ENCODE measurements around the gene HEATR5A.

HEATR5A gene

DNA sequence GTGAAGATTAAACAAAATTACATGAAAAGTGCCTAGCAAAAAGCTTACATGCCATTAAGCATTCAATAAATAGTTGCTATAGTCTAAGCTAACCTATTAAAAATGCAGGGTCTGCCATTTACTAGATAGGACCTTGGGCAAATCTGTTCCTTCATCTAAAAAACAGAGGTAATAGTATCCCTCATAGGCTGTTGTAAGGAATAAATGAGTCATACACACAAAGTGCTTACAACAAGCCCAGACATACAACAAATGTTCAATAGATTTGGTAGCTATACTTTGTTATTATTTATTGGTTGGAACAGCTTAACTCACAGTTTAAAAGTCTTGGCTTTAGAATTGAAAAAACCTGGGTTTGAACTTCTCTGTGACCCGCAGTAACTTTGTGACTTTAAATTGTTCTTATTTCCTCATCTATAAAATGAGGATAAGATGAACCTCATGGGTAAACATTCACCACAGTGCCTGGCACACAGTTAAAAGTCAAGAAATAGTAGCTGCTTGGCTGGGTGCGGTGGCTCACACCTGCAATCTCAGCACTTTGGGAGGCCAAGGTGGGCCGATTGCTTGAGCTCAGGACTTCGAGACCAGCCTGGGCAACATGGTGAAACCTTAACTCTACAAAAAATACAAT is 24.7 kb downstream of the HEATR5A start:
- no peak overlapping the region for H2BK120ac ChIP-seq (ENCODE audit: low read depth, low read length)
- H3K79me1 ChIP-seq (ENCODE audit: low read depth, low read length), result no peaks in the 10 kb centered on the region
- no peak overlapping the region for H3K4ac ChIP-seq (ENCODE audit: low read length)
- no peak overlapping the region for H3K27ac ChIP-seq (replicated peaks; ENCODE audit: low read length)
- DNase-seq (ENCODE audit: low spot score), result no peak
- no peak overlapping the region for H4K91ac ChIP-seq (ENCODE audit: low read depth, low read length, poor library complexity)
- no peaks in the 10 kb centered on the region for H3K9me3 ChIP-seq (replicated peaks in 1 of 2; ENCODE audit: control insufficient read depth in 2 of 2, insufficient read depth in 1 of 2, low read depth in 1 of 2, low read length in 2 of 2)
- peaks cover 0 to 25% of the 10 kb centered on the region in 2 donors for H3K36me3 ChIP-seq (replicated peaks in 1 of 2; ENCODE audit: control insufficient read depth in 2 of 2, insufficient read depth in 2 of 2, low read length in 2 of 2)
- no peak overlapping the region for H2BK12ac ChIP-seq (ENCODE audit: low read length)
- no peak overlapping the region for H3K9ac ChIP-seq (ENCODE audit: low read depth, low read length, poor library complexity)
- no peaks in the 10 kb centered on the region for H3K4me1 ChIP-seq (ENCODE audit: control insufficient read depth in 2 of 2, insufficient read depth in 1 of 2, low read depth in 1 of 2, low read length in 2 of 2)
- no peak overlapping the region for H3K23ac ChIP-seq (ENCODE audit: low read depth, low read length, poor library complexity)
- no peak overlapping the region for H3K14ac ChIP-seq (ENCODE audit: low read length)
- H2BK5ac ChIP-seq (ENCODE audit: low read length), result no peak overlapping the region
- H4K8ac ChIP-seq (ENCODE audit: low read depth, low read length), result peak overlapping the region; percentile 17
- H2AK5ac ChIP-seq (ENCODE audit: low read depth, low read length), result no peak overlapping the region
- WGBS, 2 donors (ENCODE audit: extremely low coverage in 2 of 2, insufficient read length in 2 of 2, insufficient replicate concordance in 1 of 2), result no CpG with 5 or more reads among the region's 4 CpGs
- no peak overlapping the region for H2BK15ac ChIP-seq (ENCODE audit: low read length)
- no peak overlapping the region for H2AFZ ChIP-seq (ENCODE audit: low read length)
- no peak overlapping the region for H3K18ac ChIP-seq (ENCODE audit: low read length)
- H3K27me3 ChIP-seq (ENCODE audit: control insufficient read depth in 3 of 3, insufficient read depth in 3 of 3, low read depth in 1 of 3, low read length in 3 of 3), result no peaks in the 10 kb centered on the region
- H3K4me2 ChIP-seq (ENCODE audit: insufficient read depth, low read length, poor library complexity, severe bottlenecking), result no peak overlapping the region
- H3K4me3 ChIP-seq (ENCODE audit: low read length in 2 of 2), result no peak overlapping the region

DNA sequence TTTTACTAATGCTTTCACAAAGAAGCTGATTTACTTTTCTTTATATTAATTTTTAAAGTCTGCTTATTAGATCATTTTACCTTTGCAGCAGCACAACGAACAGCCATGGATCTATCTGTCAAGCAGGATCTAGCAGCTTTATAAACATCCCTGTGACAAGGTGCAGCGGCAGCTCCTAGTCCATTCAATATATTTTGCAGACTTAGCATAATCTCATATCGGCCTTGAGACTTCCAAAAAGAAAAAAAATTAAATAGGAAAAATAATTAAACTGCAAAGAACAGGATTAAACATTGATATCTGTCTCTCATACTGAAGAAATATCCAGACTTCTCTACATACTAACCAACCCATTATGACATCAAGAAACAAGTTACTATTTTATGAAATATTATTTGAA is 25.2 kb downstream of the HEATR5A start:
- Histone ChIP-seq H4K91ac (ENCODE audit: low read depth, low read length, poor library complexity) (no peak overlapping the region), H3K14ac (ENCODE audit: low read length) (no peak overlapping the region)
- DNase-seq (ENCODE audit: low spot score), result no peak

DNA sequence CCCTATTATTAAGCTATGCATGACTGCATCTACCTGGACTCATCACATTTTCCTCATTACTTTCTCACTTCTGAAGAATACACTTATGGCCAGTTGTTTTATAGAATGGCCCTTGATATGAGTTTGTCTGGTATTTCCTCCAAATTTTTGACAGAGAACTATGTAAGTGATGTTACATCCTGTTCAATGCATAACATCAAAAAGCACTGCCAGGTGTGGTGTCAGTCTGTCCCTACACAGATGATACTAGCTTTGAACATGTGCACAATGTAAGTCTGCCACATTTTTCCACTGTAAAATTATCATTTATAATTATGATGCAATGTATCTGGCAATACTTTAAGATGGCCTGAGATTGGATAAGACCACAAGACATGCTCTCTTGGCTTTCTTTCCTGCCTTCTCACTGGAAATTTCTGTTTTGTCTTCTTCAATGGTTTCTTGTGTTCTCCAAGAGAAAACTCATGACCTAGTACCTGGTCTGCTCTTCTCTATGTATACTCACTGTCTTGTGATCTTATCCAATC is 28.3 kb downstream of the HEATR5A start:
- Histone ChIP-seq H3K18ac (ENCODE audit: low read length) (no peak overlapping the region), H3K9ac (ENCODE audit: low read depth, low read length, poor library complexity) (no peak overlapping the region), H4K8ac (ENCODE audit: low read depth, low read length) (no peak overlapping the region), H2BK120ac (ENCODE audit: low read depth, low read length) (no peak overlapping the region), H3K36me3 (replicated peaks in 1 of 2; ENCODE audit: control insufficient read depth in 2 of 2, insufficient read depth in 2 of 2, low read length in 2 of 2) (peaks cover 0 to 11% of the 10 kb centered on the region in 2 donors), H2BK5ac (ENCODE audit: low read length) (no peak overlapping the region), H3K4me3 (ENCODE audit: low read length in 2 of 2) (no peak overlapping the region), H3K4me2 (ENCODE audit: insufficient read depth, low read length, poor library complexity, severe bottlenecking) (no peak overlapping the region), H3K23ac (ENCODE audit: low read depth, low read length, poor library complexity) (no peak overlapping the region), H3K9me3 (replicated peaks in 1 of 2; ENCODE audit: control insufficient read depth in 2 of 2, insufficient read depth in 1 of 2, low read depth in 1 of 2, low read length in 2 of 2) (no peaks in the 10 kb centered on the region), H4K91ac (ENCODE audit: low read depth, low read length, poor library complexity) (no peak overlapping the region), H3K27ac (replicated peaks; ENCODE audit: low read length) (no peak overlapping the region), H2AFZ (ENCODE audit: low read length) (no peak overlapping the region), H3K4me1 (ENCODE audit: control insufficient read depth in 2 of 2, insufficient read depth in 1 of 2, low read depth in 1 of 2, low read length in 2 of 2) (peaks cover 0 to 3% of the 10 kb centered on the region in 2 donors), H2AK5ac (ENCODE audit: low read depth, low read length) (no peak overlapping the region), H2BK15ac (ENCODE audit: low read length) (no peak overlapping the region), H2BK12ac (ENCODE audit: low read length) (no peak overlapping the region), H3K79me1 (ENCODE audit: low read depth, low read length) (no peaks in the 10 kb centered on the region), H3K4ac (ENCODE audit: low read length) (no peak overlapping the region), H3K14ac (ENCODE audit: low read length) (no peak overlapping the region), H3K27me3 (ENCODE audit: control insufficient read depth in 3 of 3, insufficient read depth in 3 of 3, low read depth in 1 of 3, low read length in 3 of 3) (no peaks in the 10 kb centered on the region)
- no peak for DNase-seq (ENCODE audit: low spot score)

More for the DNA sequence above, 25.2 kb downstream of the HEATR5A start:
- Histone ChIP-seq H2BK12ac (ENCODE audit: low read length) (no peak overlapping the region), H4K8ac (ENCODE audit: low read depth, low read length) (no peak overlapping the region), H2BK15ac (ENCODE audit: low read length) (no peak overlapping the region), H3K18ac (ENCODE audit: low read length) (no peak overlapping the region), H3K23ac (ENCODE audit: low read depth, low read length, poor library complexity) (no peak overlapping the region), H2BK5ac (ENCODE audit: low read length) (no peak overlapping the region), H3K79me1 (ENCODE audit: low read depth, low read length) (no peaks in the 10 kb centered on the region), H3K4me2 (ENCODE audit: insufficient read depth, low read length, poor library complexity, severe bottlenecking) (no peak overlapping the region), H3K4ac (ENCODE audit: low read length) (no peak overlapping the region), H2AK5ac (ENCODE audit: low read depth, low read length) (no peak overlapping the region), H3K9ac (ENCODE audit: low read depth, low read length, poor library complexity) (no peak overlapping the region), H3K4me1 (ENCODE audit: control insufficient read depth in 2 of 2, insufficient read depth in 1 of 2, low read depth in 1 of 2, low read length in 2 of 2) (no peaks in the 10 kb centered on the region), H2BK120ac (ENCODE audit: low read depth, low read length) (no peak overlapping the region), H3K27me3 (ENCODE audit: control insufficient read depth in 3 of 3, insufficient read depth in 3 of 3, low read depth in 1 of 3, low read length in 3 of 3) (no peaks in the 10 kb centered on the region), H3K4me3 (ENCODE audit: low read length in 2 of 2) (no peak overlapping the region), H2AFZ (ENCODE audit: low read length) (no peak overlapping the region), H3K36me3 (replicated peaks in 1 of 2; ENCODE audit: control insufficient read depth in 2 of 2, insufficient read depth in 2 of 2, low read length in 2 of 2) (peaks cover 0 to 23% of the 10 kb centered on the region in 2 donors), H3K27ac (replicated peaks; ENCODE audit: low read length) (no peak overlapping the region), H3K9me3 (replicated peaks in 1 of 2; ENCODE audit: control insufficient read depth in 2 of 2, insufficient read depth in 1 of 2, low read depth in 1 of 2, low read length in 2 of 2) (no peaks in the 10 kb centered on the region)
- WGBS, 2 donors (ENCODE audit: extremely low coverage in 2 of 2, insufficient read length in 2 of 2, insufficient replicate concordance in 1 of 2), result no CpG with 5 or more reads among the region's 3 CpGs

DNA sequence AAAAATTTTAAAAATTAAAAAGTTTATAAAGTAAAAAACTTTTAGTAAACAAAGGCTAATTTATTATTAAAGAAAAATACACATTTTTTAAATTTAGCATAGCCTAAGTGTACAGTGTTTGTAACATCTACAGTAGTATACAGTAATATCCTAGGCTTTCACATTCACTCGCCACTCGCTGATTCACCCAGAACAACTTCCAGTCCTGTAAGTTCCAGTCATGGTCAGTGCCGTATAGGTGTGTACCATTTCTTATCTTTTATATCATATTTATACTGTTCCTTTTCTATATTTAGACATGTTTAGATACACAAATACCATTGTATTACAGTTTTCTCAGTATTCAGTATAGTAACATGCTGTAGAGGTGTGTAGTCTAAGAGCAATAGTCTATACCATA is 28.9 kb downstream of the HEATR5A start:
- no peak for DNase-seq (ENCODE audit: low spot score)
- Histone ChIP-seq H3K27ac (replicated peaks; ENCODE audit: low read length) (no peak overlapping the region), H2BK15ac (ENCODE audit: low read length) (no peak overlapping the region), H3K4ac (ENCODE audit: low read length) (no peak overlapping the region), H3K9me3 (replicated peaks in 1 of 2; ENCODE audit: control insufficient read depth in 2 of 2, insufficient read depth in 1 of 2, low read depth in 1 of 2, low read length in 2 of 2) (no peaks in the 10 kb centered on the region), H3K4me3 (ENCODE audit: low read length in 2 of 2) (no peak overlapping the region), H2AK5ac (ENCODE audit: low read depth, low read length) (no peak overlapping the region), H4K91ac (ENCODE audit: low read depth, low read length, poor library complexity) (no peak overlapping the region), H2BK5ac (ENCODE audit: low read length) (no peak overlapping the region), H3K14ac (ENCODE audit: low read length) (no peak overlapping the region), H2AFZ (ENCODE audit: low read length) (no peak overlapping the region), H2BK120ac (ENCODE audit: low read depth, low read length) (no peak overlapping the region), H4K8ac (ENCODE audit: low read depth, low read length) (no peak overlapping the region), H3K18ac (ENCODE audit: low read length) (no peak overlapping the region), H2BK12ac (ENCODE audit: low read length) (no peak overlapping the region), H3K79me1 (ENCODE audit: low read depth, low read length) (no peaks in the 10 kb centered on the region), H3K27me3 (ENCODE audit: control insufficient read depth in 3 of 3, insufficient read depth in 3 of 3, low read depth in 1 of 3, low read length in 3 of 3) (no peaks in the 10 kb centered on the region), H3K9ac (ENCODE audit: low read depth, low read length, poor library complexity) (no peak overlapping the region), H3K4me1 (ENCODE audit: control insufficient read depth in 2 of 2, insufficient read depth in 1 of 2, low read depth in 1 of 2, low read length in 2 of 2) (peaks cover 0 to 3% of the 10 kb centered on the region in 2 donors), H3K23ac (ENCODE audit: low read depth, low read length, poor library complexity) (no peak overlapping the region), H3K36me3 (replicated peaks in 1 of 2; ENCODE audit: control insufficient read depth in 2 of 2, insufficient read depth in 2 of 2, low read length in 2 of 2) (peaks cover 0 to 11% of the 10 kb centered on the region in 2 donors), H3K4me2 (ENCODE audit: insufficient read depth, low read length, poor library complexity, severe bottlenecking) (no peak overlapping the region)
- no CpG with 5 or more reads among the region's 3 CpGs for WGBS, 2 donors (ENCODE audit: extremely low coverage in 2 of 2, insufficient read length in 2 of 2, insufficient replicate concordance in 1 of 2)

Measured in neuronal stem cell (in vitro differentiated cells).